HG02938 (cell line): Measurements from ENCODE around the gene EHBP1.
"Not testable (repeated sequence)": the region's sequence is repeated elsewhere in the genome, so short reads cannot be mapped to it uniquely, and the experiment has no call there.

Experiments used
- ATAC-seq: cut with Tn5 transposase; IDR thresholded peaks from one replicate; pipeline ENCODE4 v1.9.1; 2021; ENCODE audit warnings: mild to moderate bottlenecking, moderate library complexity; ENCODE audit not compliant: unreplicated experiment

EHBP1 gene

DNA sequence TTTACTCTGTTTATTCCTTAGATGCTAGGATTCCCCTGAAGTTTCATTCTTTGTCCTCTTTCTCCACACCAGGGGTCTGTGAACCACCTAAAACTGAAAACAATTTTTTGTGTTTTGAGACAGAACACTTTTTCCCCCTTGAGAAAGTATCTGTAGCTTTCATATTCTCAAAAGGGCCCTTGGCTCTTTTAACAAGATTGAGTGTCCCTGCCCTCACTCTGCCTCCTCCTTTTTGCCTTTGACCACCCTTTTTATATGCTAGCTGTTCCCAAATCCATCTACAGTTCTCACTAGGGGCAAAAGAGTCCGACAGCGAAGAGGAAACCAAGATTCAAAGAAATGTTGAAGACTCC is 883 bp upstream of the EHBP1 start:
- no peak for ATAC-seq

GRCh38 chr2:62705859-62706720 is 577 bp downstream of the EHBP1 start:
- no peak for ATAC-seq

GRCh38 chr2:62706721-62707521 is 1.4 kb downstream of the EHBP1 start:
- no peak for ATAC-seq

DNA sequence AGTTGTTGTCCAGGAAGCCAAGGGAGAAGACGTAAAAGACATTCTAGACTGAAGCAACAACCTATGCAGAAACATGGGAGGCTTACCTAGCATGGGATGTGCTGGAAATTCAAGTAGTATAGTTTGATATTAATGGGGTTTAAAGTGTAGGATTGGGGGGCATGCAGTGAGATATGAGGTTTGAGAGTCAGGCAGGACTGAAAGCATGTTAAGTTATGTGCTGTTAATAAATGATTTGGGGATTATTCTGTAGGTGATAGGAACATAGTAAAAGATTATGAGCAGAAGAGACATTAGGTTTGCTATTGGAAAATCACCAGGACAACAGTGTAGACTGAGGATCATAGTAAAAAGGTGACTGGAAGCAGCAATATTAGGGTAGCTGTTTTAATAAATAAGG is 3.2 kb downstream of the EHBP1 start:
- ATAC-seq: no peak

GRCh38 chr2:62711832-62712494 is 6.5 kb downstream of the EHBP1 start:
- ATAC-seq: no peak

- not testable (repeated sequence) for ATAC-seq
Measured at GRCh38 chr2:62713196-62713595, 7.7 kb downstream of the EHBP1 start.

DNA sequence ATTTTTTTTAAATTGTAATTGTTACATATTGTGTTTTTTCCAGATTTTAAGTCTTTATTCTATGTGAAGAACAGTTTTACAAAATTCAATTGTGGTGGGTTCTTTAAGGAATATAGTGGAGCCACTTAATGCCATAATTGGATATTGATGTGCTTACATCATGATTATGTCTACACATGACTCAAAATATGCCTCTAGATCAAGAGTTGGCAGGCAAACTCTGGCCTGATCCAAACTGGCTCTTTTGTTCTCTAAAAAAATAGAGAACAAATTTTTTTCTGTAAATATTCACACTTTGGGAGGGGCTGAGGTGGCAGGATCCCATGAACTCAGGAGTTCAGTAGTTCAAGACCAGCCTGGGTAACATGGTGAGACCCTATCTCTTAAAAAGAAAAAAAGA is 8.3 kb downstream of the EHBP1 start:
- ATAC-seq: no peak

DNA sequence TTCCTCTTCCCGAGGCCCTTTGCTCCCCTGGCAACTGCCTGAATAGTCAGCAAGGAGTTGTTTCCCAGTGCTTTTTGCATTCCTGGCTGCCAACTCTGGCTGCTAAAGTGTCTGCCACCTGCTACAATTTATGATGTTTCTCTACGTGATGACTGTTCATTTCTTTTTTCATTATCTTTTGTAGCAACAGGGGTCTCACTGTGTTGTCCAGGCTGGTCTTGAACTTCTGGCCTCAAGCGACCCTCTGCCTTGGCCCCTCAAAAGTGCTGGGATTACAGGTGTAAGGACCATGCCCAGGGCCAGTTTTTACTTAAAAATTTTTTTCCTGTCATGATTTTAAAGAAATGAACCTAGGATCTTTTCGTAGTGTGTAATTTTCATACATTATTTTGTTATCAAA is 11.3 kb downstream of the EHBP1 start:
- no peak for ATAC-seq

GRCh38 chr2:62717503-62718081 is 12.1 kb downstream of the EHBP1 start:
- no peak for ATAC-seq

- no peak for ATAC-seq
Measured at GRCh38 chr2:62718225-62718822, 12.8 kb downstream of the EHBP1 start.

DNA sequence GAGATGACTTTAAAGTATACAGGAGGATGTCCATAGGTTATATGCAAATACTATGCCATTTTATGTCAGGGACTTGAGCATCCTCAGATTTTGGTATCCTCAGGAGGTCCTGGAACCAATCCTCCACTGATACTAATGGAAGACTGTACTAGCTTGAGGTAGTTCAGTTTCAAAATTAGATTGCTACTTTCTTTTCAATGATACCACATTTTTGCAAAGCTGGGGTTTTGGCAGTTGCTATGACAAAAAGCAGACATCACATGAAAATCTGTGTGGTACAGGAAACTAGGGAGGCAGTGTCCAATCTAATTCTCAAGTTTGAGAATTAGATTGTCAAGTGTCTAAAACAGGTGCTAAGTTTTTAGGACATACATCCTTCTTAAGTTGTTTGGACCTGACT is 14.2 kb downstream of the EHBP1 start:
- no peak for ATAC-seq

DNA sequence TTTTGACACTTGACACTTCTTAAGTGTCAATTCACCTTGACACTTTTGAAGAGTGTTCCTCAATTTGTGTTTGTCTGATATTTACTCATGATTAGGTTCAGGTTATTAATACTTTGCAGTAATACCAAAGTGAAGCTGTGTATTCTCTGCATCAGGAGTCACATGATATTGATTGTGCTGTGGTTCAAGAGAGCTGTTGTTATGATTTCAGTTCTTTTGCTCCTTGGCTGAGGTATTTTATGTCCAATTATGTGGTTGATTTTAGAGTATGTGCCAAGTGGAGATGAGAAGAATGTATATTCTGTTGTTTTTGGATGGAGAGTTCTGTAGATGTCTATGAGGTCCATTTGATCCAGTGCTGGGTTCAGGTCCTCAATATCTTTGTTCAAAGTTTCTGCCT is 17.2 kb downstream of the EHBP1 start:
- ATAC-seq: no peak

- ATAC-seq: no peak
Measured at GRCh38 chr2:62723253-62723652, 17.7 kb downstream of the EHBP1 start.

- no peak for ATAC-seq
Measured at GRCh38 chr2:62724106-62724505, 18.6 kb downstream of the EHBP1 start.

DNA sequence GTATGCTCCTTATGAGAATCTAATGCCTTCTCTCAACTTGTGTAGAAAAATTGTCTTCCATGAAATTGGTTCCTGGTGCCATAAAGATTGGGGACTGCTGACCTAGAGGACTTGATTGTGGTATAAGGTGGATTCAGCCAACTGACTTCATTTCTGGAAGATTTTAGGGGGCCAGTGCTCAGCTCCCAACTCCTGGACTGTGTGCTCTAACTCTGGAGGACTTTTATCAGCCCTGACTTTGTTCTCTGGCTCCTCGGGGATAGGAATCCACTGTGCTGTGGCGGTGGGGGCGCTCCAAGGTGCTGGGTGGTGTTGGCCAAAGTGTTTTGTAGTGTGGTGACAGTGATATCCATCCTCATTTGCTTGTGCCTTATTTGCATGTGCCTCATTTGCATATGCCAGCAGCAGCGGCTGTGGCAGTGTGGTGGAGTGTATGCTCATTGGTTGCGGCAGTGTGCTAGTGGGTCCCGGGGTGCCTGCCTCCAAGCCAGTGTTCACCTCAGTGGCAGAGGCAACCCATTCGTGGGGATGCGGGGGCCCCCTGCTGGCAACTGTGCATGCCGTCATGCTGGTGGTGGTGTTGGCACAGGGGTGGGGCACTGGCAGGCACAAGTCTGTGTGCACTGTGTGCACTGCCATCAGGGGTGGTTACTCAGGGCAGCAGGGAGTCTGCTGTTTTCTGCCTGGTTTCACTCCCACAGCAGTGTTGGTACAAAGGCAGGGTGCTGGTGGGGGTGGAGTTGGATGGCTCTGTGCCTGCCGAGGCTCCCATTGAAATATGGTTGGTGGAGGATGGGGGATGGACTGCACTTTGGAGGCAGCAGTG is 19.6 kb downstream of the EHBP1 start:
- ATAC-seq: no peak

DNA sequence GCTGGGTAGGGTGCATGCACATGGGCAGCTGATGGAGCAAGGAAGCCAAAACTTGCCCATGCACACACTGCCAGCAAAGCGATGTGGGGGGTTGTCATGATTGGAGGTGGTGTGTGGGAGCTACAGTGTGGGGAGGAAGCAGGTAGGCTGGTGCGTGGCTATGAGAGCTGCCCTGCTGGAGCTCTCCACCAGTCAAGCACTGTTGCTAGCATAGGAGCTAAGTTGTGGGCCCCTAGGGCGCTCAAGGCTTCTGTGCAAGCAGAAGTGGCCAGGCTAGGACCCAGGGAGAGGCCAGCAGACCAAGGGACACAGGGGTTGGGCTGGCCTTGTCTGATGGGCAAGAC is 20.2 kb downstream of the EHBP1 start:
- no peak for ATAC-seq

GRCh38 chr2:62727259-62727867 is 21.9 kb downstream of the EHBP1 start:
- ATAC-seq: no peak

DNA sequence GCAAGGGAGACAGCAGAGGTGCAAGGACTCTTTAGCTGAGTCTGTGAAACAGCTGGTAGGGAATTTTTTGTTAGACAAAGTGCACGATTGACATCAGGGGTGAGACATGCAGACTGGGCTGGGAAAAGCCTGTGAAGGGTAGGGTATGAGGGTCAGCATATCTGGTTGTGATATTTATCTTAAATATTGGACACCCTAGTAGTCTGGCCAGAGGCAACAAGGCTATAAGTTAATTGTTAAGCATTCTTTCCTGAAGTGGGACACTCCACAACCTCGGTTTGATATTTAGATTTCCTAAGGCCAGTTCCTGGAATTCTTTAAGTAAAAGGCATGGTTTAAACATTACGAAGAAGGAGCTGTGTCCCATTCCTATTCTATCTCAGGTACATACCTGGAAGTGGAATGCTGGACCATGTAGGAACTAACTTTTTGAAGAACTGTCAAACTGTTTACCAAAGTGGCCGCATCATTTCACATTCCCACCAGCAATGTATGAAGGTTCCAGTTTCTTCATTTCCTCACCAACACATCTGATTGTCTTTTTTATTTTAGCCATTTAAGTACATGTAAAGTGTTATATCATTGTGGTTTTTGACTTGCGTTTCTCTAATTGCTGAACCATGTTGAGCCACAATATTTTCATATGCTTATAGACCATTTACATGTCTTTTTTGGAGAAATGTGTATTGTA is 22.5 kb downstream of the EHBP1 start:
- no peak for ATAC-seq

DNA sequence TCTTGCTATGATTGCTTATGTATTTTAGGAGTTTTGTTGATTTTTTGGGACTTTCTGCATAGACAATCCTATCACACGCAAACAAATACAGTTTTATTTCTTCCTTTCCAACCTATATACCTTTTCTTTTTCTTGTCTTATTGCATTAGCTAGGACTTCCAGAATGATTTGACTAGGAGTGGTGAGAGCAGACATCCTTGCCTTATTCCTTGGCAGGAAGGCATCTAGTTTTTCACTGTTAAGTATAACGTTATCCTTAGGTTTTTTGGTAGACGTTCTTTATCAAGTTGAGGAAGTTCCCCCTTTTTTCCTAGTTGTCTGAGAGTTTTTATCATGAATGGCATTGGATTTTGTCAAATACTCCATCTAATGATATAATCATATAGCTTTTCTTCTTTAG is 25.8 kb downstream of the EHBP1 start:
- ATAC-seq: no peak
